Uterus (tissue), 2 donors: ENCODE data around the gene SMIM41.

Experiments
- CTCF ChIP-seq, 4 experiments: fragments of 200-600 bp in 2 of 4; fragments of 450-650 bp in 2 of 4; sonication (generic) in 2 of 4; IDR thresholded peaks; one replicate each; pipeline ENCODE4 v1.5.1; 2016 to 2019; ENCODE audit warnings: antibody characterized with exemption in 4 of 4, mild to moderate bottlenecking in 2 of 4, moderate library complexity in 1 of 4
- POLR2A ChIP-seq, 2 donors: fragments of 450-650 bp; IDR thresholded peaks; one replicate each; pipeline ENCODE4 v1.6.1; 2016; ENCODE audit warnings: antibody characterized with exemption in 2 of 2, mild to moderate bottlenecking in 1 of 2, moderate library complexity in 1 of 2

- TF ChIP-seq CTCF (IDR thresholded peaks at IDR 0.05) = no peak
- TF ChIP-seq POLR2A (IDR thresholded peaks at IDR 0.05) = no peak
These were observed 48.4 kb downstream of the SMIM41 start for GRCh38 chr12:52127683-52128450.
